ENCODE measurements around the gene BAHCC1. TPM values are rescaled to one million over a fixed set of nuclear protein-coding genes. Genes with fewer than 3 reads are reported as not detected.

The BAHCC1 gene
- total RNA-seq, 2 experiments from 2014 or later: 0.87 to 0.91 TPM

- Mint-ChIP-seq H3K27ac (no peak overlapping the region), H3K36me3 (ENCODE audit: low read depth) (no peaks in the 10 kb centered on the region), H3K4me3 (no peak overlapping the region), H3K4me1 (ENCODE audit: low read depth) (peaks cover 9% of the 10 kb centered on the region), H3K9me3 (ENCODE audit: insufficient read depth) (no peaks in the 10 kb centered on the region), H3K27me3 (ENCODE audit: low read depth) (peaks cover 13% of the 10 kb centered on the region)
- ATAC-seq (no peak), DNase-seq (no peak)
- CTCF ChIA-PET: interaction anchor here (1.0 to 1.3 kb wide), 2 partner anchors 14 kb away, joined by 5 to 6 read pairs; no protein-coding TSS in a partner anchor
- POLR2A ChIA-PET: interaction anchor here (0.9 to 2.0 kb wide), 2 partner anchors 10 to 12 kb away, joined by 5 to 7 read pairs; no protein-coding TSS in a partner anchor
Observed at GRCh38 chr17:81498953-81499600, 103.8 kb downstream of the BAHCC1 start.

DNA sequence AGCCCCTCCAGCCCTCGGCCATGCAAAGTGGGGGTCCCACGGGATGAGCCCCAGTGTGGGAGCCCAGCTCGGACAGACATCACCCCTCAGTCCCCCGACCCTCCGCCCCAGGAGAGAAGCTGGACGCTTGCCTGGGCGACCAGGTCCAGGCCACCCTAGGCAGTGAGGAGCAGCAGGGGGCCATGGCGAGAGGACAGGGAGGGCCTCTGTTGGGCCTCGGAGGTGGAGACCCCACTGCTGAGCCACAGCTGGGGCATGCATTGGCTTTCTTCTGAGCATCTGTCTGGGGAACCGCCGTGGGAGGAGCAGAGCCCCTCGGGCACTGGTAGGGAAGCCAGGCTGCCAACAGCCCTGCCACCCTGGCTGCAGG is 104.3 kb downstream of the BAHCC1 start:
- POLR2A ChIA-PET: interaction anchor here (2.0 kb wide), 1 partner anchor 11 kb away, joined by 7 read pairs; no protein-coding TSS in a partner anchor
- Mint-ChIP-seq H3K4me1 (ENCODE audit: low read depth) (peaks cover 6% of the 10 kb centered on the region), H3K9me3 (ENCODE audit: insufficient read depth) (no peaks in the 10 kb centered on the region), H3K36me3 (ENCODE audit: low read depth) (no peaks in the 10 kb centered on the region), H3K27me3 (ENCODE audit: low read depth) (peaks cover 14% of the 10 kb centered on the region), H3K4me3 (no peak overlapping the region), H3K27ac (no peak overlapping the region)
- ATAC-seq: no peak
- CTCF ChIA-PET: interaction anchor here (1.3 to 1.6 kb wide), 2 partner anchors 15 to 19 kb away, joined by 4 to 5 read pairs; no protein-coding TSS in a partner anchor
- no peak for DNase-seq

DNA sequence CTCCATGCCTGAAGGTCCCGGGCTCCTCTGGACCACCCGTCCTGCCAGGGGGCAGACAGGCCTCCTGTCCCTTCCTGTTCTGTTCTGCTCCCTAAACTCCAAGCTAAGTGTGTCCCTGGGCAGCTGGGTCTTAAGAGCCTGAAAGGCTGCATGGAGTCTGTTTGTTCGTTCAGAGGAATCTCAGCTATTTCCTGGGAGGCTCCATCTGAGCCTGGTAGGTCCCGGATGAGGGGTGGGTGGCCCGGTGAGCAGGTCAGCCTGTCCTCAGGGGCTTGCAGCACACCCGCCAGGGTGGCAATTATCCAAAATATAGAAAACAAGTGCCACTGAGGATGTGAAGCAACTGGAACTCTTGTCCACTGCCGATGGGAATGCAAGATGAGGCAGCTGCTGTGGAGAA is 104.8 kb downstream of the BAHCC1 start:
- Mint-ChIP-seq H3K27me3 (ENCODE audit: low read depth) (peaks cover 14% of the 10 kb centered on the region), H3K4me3 (no peak overlapping the region), H3K4me1 (ENCODE audit: low read depth) (peaks cover 2% of the 10 kb centered on the region), H3K36me3 (ENCODE audit: low read depth) (no peaks in the 10 kb centered on the region), H3K27ac (no peak overlapping the region), H3K9me3 (ENCODE audit: insufficient read depth) (no peaks in the 10 kb centered on the region)
- no peak for ATAC-seq
- ChIA-PET POLR2A (interaction anchor here (2.0 kb wide), 1 partner anchor 11 kb away, joined by 7 read pairs; no protein-coding TSS in a partner anchor), CTCF (interaction anchor here (1.3 to 1.6 kb wide), 2 partner anchors 15 to 19 kb away, joined by 4 to 5 read pairs; no protein-coding TSS in a partner anchor)
- DNase-seq: no peak

GRCh38 chr17:81502471-81503017 is 107.3 kb downstream of the BAHCC1 start:
- DNase-seq: no peak
- Mint-ChIP-seq H3K36me3 (ENCODE audit: low read depth) (no peaks in the 10 kb centered on the region), H3K9me3 (ENCODE audit: insufficient read depth) (no peaks in the 10 kb centered on the region), H3K27me3 (ENCODE audit: low read depth) (peaks cover 12% of the 10 kb centered on the region), H3K4me1 (ENCODE audit: low read depth) (no peaks in the 10 kb centered on the region), H3K27ac (no peak overlapping the region), H3K4me3 (no peak overlapping the region)
- POLR2A ChIA-PET: no interaction called here
- CTCF ChIA-PET: no interaction called here
- ATAC-seq: no peak

GRCh38 chr17:81503619-81504018 is 108.4 kb downstream of the BAHCC1 start:
- H3K27ac Mint-ChIP-seq: no peak overlapping the region
- POLR2A ChIA-PET: no interaction called here
- no peak overlapping the region for H3K4me3 Mint-ChIP-seq
- CTCF ChIA-PET: no interaction called here
- H3K27me3 Mint-ChIP-seq (ENCODE audit: low read depth): peaks cover 9% of the 10 kb centered on the region
- DNase-seq (no peak), ATAC-seq (no peak)
- peaks cover 8% of the 10 kb centered on the region for H3K4me1 Mint-ChIP-seq (ENCODE audit: low read depth)
- H3K9me3 Mint-ChIP-seq (ENCODE audit: insufficient read depth): no peaks in the 10 kb centered on the region
- peaks cover 6% of the 10 kb centered on the region for H3K36me3 Mint-ChIP-seq (ENCODE audit: low read depth)

- POLR2A ChIA-PET: interaction anchor here (0.6 to 3.3 kb wide), 8 partner anchors 8 to 500 kb away, joined by 3 to 18 read pairs (median 4); partner anchors contain the start of gene SLC38A10
- CTCF ChIA-PET: interaction anchor here (0.8 to 2.1 kb wide), 5 partner anchors 24 to 256 kb away, joined by 3 to 7 read pairs (median 3); partner anchors contain the start of genes FAAP100 and SLC38A10
Observed at GRCh38 chr17:81508639-81509206, 113.5 kb downstream of the BAHCC1 start.

DNA sequence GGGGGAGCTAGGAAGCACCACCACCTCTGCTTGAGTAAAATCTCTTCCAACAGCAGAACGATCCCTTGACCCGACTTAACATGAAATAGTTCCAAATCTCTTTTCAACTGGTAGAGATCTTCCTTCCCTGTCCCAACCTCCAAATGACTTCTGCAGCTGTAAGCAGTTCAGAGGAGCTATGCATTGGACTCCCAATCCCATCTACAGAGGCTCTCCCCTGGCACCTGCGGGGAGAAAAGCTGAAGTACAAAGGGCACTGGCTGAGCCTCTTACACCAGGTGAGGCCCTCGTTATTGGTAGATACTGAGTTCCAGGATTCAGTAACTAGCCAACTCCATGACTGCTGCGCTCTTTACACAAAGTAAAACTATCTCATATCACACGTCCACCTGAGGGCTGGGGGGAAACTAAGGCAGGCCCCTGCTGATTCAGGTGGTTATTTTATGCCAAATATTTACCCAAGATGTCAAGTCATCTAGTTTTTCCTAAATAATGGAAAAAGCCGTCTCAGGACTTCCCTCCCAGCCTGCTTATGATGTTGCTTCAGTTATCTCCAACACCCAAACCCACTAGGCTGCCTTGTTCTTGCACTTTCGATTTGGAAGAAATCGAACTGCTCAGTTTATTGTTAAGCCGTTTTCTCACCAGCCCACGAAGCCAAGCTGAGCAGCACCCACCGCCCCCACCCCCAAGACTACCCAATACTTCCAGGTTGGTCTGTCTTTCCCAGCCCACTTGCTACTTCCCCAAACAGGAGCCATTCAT is 114.1 kb downstream of the BAHCC1 start:
- DNase-seq (no peak), ATAC-seq (no peak)
- H3K27me3 Mint-ChIP-seq (ENCODE audit: low read depth): peaks cover 4% of the 10 kb centered on the region
- H3K9me3 Mint-ChIP-seq (ENCODE audit: insufficient read depth): no peaks in the 10 kb centered on the region
- peak overlapping the region; percentile 95 for H3K4me3 Mint-ChIP-seq
- ChIA-PET POLR2A (interaction anchor here (0.6 to 3.3 kb wide), 6 partner anchors 11 to 361 kb away, joined by 4 to 18 read pairs (median 5); partner anchors contain the start of gene SLC38A10), CTCF (interaction anchor here (0.8 to 2.1 kb wide), 5 partner anchors 25 to 256 kb away, joined by 3 to 7 read pairs (median 3); partner anchors contain the start of genes FAAP100 and SLC38A10)
- H3K36me3 Mint-ChIP-seq (ENCODE audit: low read depth): peaks cover 43% of the 10 kb centered on the region
- H3K27ac Mint-ChIP-seq: peak overlapping the region; percentile 96
- peaks cover 18% of the 10 kb centered on the region for H3K4me1 Mint-ChIP-seq (ENCODE audit: low read depth)

More at GRCh38 chr17:81508639-81509206, 113.5 kb downstream of the BAHCC1 start:
- Mint-ChIP-seq H3K27me3 (ENCODE audit: low read depth) (peaks cover 4% of the 10 kb centered on the region), H3K4me1 (ENCODE audit: low read depth) (peaks cover 18% of the 10 kb centered on the region), H3K36me3 (ENCODE audit: low read depth) (peaks cover 43% of the 10 kb centered on the region), H3K27ac (peak overlapping the region; percentile 96), H3K4me3 (peak overlapping the region; percentile 95), H3K9me3 (ENCODE audit: insufficient read depth) (no peaks in the 10 kb centered on the region)
- no peak for DNase-seq
- ATAC-seq: no peak

GRCh38 chr17:81509972-81510784 is 114.9 kb downstream of the BAHCC1 start:
- peak overlapping the region; percentile 95 for H3K4me3 Mint-ChIP-seq
- DNase-seq (no peak), ATAC-seq (no peak)
- ChIA-PET POLR2A (interaction anchor here (0.7 to 3.3 kb wide), 8 partner anchors 11 to 939 kb away, joined by 3 to 18 read pairs (median 6); partner anchors contain the start of gene FAAP100), CTCF (interaction anchor here (0.6 to 3.9 kb wide), 2 partner anchors 13 to 25 kb away, joined by 3 to 14 read pairs; no protein-coding TSS in a partner anchor)
- no peaks in the 10 kb centered on the region for H3K27me3 Mint-ChIP-seq (ENCODE audit: low read depth)
- H3K9me3 Mint-ChIP-seq (ENCODE audit: insufficient read depth): no peaks in the 10 kb centered on the region
- peaks cover 18% of the 10 kb centered on the region for H3K4me1 Mint-ChIP-seq (ENCODE audit: low read depth)
- peak overlapping the region; percentile 96 for H3K27ac Mint-ChIP-seq
- H3K36me3 Mint-ChIP-seq (ENCODE audit: low read depth): peaks cover 43% of the 10 kb centered on the region

- ChIA-PET CTCF (interaction anchor here (3.9 kb wide), 1 partner anchor 26 kb away, joined by 14 read pairs; no protein-coding TSS in a partner anchor), POLR2A (interaction anchor here (0.6 to 3.0 kb wide), 7 partner anchors 12 to 416 kb away, joined by 3 to 13 read pairs (median 5); partner anchors contain the start of gene FAAP100)
- DNase-seq: peak; percentile 71
- Mint-ChIP-seq H3K4me3 (peak overlapping the region; percentile 95), H3K9me3 (ENCODE audit: insufficient read depth) (no peaks in the 10 kb centered on the region), H3K27ac (peak overlapping the region; percentile 96), H3K27me3 (ENCODE audit: low read depth) (no peaks in the 10 kb centered on the region), H3K4me1 (ENCODE audit: low read depth) (peaks cover 23% of the 10 kb centered on the region), H3K36me3 (ENCODE audit: low read depth) (peaks cover 45% of the 10 kb centered on the region)
- ATAC-seq: no peak
Observed at GRCh38 chr17:81510785-81511553, 115.7 kb downstream of the BAHCC1 start.

DNA sequence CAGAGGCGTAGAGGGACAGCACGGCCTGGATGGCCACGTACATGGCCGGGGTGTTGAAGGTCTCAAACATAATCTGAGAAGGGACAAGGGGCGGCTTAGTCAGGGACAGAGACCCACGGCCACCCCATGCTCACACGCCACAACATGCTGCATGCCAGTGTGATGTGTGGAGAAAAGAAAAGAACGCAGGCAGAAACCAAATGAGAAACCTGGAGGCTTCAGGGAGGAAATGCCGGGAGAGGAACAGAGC is 116.2 kb downstream of the BAHCC1 start:
- Mint-ChIP-seq H3K36me3 (ENCODE audit: low read depth) (peaks cover 46% of the 10 kb centered on the region), H3K4me3 (peak overlapping the region; percentile 95), H3K9me3 (ENCODE audit: insufficient read depth) (no peaks in the 10 kb centered on the region), H3K27ac (peak overlapping the region; percentile 96), H3K4me1 (ENCODE audit: low read depth) (peaks cover 29% of the 10 kb centered on the region), H3K27me3 (ENCODE audit: low read depth) (no peaks in the 10 kb centered on the region)
- DNase-seq: no peak
- no peak for ATAC-seq
- POLR2A ChIA-PET: interaction anchor here (1.0 to 3.0 kb wide), 6 partner anchors 12 to 40 kb away, joined by 4 to 13 read pairs (median 8); partner anchors contain the start of gene FAAP100
- CTCF ChIA-PET: interaction anchor here (3.9 kb wide), 1 partner anchor 27 kb away, joined by 14 read pairs; no protein-coding TSS in a partner anchor

Measured in activated CD8-positive, alpha-beta T cell treated with anti-CD3 and anti-CD28 coated beads, Interleukin-2, amount 10 ng/mL, durations not matched to agents 7 days and 5 days (primary cell).